ENCODE results near the gene UGT1A1.

The UGT1A1 gene

DNA sequence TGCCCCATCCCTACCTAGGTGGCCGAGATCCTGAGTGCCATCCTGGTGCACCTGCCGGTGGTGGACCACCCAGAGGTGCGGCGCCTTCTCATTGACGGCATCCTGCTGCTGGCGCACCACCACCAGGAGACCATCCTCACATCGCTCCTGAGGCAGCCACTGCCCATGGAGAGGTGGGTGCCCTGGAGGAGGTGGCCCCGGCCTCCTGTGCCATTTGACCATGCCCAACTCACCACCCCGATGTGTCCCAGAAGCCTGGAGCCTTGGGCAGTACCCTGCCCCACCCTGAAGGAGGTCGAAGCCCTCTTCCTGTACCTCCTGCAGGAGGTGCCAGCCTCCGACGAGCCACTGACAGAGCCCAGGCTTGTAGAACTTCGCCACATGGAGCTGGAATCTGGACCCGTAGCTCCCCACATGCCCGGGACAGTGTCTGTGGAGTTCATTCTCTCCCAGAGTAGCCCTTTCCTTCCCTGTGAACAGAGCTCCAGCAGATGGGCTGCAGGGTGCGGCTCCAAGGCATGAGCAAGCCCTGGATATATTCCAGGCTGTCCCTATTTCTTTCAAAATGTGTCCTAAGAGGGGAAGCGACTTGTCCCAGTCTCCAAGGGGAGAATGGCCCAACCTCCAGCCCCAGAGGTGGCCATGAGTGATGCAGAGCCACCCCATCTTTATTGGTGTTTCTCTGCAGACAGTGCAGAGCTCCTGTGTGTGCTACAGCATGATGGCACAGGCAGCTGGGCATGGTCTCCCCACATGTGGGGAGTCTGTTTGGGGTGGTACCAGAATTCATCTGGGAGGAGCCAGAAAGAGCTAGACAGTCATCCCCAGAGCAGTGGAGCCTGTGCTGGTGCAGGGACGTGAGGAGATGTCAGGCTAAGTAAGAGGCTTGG, 60.1 kb downstream of the UGT1A1 start:
- no peak for TF ChIP-seq CTCF (IDR thresholded peaks at IDR 0.05)

- TF ChIP-seq CTCF (IDR thresholded peaks at IDR 0.05): no peak
These were observed 60.7 kb downstream of the UGT1A1 start for GRCh38 chr2:233820774-233821105.

- no peak for TF ChIP-seq CTCF (IDR thresholded peaks at IDR 0.05)
These were observed 61.1 kb downstream of the UGT1A1 start for GRCh38 chr2:233821196-233821595.

DNA sequence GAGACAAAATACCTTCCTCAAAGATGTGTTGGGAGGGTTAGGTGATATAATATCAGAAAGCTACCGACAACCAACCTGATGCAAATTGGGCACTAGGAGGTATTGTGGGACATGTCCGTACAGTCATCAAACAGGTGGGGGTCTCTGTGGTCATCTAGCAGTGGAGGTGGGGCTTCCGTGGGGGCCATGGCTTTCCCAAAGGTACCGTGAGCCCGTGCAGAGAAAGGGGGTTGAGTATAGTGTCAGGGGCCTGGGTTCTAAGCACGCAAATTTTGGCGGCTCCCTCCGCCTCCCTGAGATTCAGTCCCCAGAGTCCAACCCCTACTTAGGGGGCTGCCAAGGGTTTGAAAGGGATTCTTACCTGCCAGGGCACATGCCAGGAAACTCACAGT, 61.6 kb downstream of the UGT1A1 start:
- TF ChIP-seq CTCF (IDR thresholded peaks at IDR 0.05): no peak

DNA sequence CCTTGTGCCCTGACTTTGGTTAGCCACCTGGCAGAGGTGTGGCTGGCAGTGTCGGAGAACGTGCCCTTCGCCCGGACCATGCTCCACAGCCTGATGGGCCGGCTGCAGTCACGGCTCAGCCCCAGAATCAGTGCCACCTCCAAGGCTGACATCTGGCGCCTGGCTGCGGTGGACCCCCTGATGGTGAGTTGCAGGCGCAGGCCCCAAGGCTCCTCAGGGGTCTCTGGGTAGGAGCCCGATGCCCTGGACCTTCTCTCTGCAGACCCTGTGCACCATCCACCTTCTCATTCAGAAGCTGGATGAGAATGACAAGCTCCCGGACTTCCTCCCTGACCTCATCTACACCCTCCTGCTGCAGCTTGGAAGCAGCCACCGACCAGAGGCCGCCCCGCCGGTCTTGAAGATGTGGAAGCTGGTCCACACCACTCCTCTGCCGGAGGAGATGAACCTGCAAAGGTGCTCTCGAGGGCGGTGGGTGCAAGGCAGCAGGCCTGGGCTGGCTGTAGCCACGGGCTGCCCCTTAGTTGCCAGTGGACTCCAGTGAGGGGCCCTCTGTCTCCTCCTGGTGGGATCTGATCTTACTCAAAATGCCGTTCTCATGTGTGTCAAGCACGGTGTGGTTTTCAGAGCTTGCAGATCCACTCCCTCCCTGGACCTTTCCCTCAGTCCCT, 62.2 kb downstream of the UGT1A1 start:
- TF ChIP-seq CTCF (IDR thresholded peaks at IDR 0.05): no peak

Measured in LNCAP (cell line).